HCT116 (cell line): Measurements from ENCODE around the gene WDPCP. TPM values are rescaled to one million over a fixed set of nuclear protein-coding genes. Genes with fewer than 3 reads are reported as not detected.

Experiments
- ATAC-seq: fragments of 200-7000 bp; cut with Tn5 transposase; 2 replicates; pipeline ENCODE4 v1.9.1; 2020; ENCODE audit warnings: mild to moderate bottlenecking, moderate library complexity
- BruUV-seq: library from RNA; stranded (reverse); fragments of 400-500 nt; replicated peaks from 2 replicates; lab custom pipeline; 2021; lab: Mats Ljungman, UMichigan
- CTCF ChIA-PET: fragments of 300-600 bp; sonication (Branson Sonifier 250); formaldehyde crosslinking; loops from one replicate; lab custom pipeline; 2021; ENCODE audit warnings: antibody characterized with exemption; lab: Charles Lee
- POLR2A ChIA-PET: fragments of 300-600, 350-600 bp; sonication (Branson Sonifier 250); formaldehyde crosslinking; loops from one replicate; lab custom pipeline; 2021; ENCODE audit warnings: antibody characterized with exemption; lab: Charles Lee
- RAD21 ChIA-PET, 2 experiments: fragments of 300-600 bp; sonication (Branson Sonifier 250); formaldehyde crosslinking; loops; one replicate each; lab custom pipeline; 2023; ENCODE audit warnings: low total read pairs in 2 of 2; ENCODE audit not compliant: uncharacterized antibody in 2 of 2, unreplicated experiment in 2 of 2, low non-redundant PET in 1 of 2; lab: Charles Lee
- DNase-seq: peaks from one replicate; pipeline ENCODE4 v3.0.0-alpha.2; 2010; ENCODE audit warnings: low read depth, low spot score
- H2AFZ ChIP-seq: fragments of 200-600 bp; shearing (Covaris generic), sonication (generic); 2 replicates; pipeline ENCODE4 v1.6.1; 2017; ENCODE audit warnings: low read depth, mixed run types, mixed read lengths, antibody characterized with exemption, low read length; ENCODE audit not compliant: poor library complexity, severe bottlenecking
- H3K27ac ChIP-seq: 2 replicates; pipeline ENCODE4 v1.5.1; 2012; ENCODE audit warnings: low read depth, low read length
- H3K27me3 ChIP-seq: fragments of 200-600 bp; sonication (generic); 2 replicates; pipeline ENCODE4 v1.6.1; 2016; ENCODE audit warnings: mixed run types, low read length, mixed read lengths; ENCODE audit not compliant: insufficient read depth
- H3K36me3 ChIP-seq, 2 experiments: fragments of 200-500 bp in 1 of 2; fragments of 200-600 bp in 1 of 2; sonication (Bioruptor generic) in 1 of 2; sonication (generic) in 1 of 2; 2 replicates each; pipeline versions ENCODE4 v1.5.1 to v1.6.1; 2014 to 2016; ENCODE audit warnings: low read length in 2 of 2, inconsistent platforms in 1 of 2, mixed read lengths in 1 of 2, mixed run types in 1 of 2; ENCODE audit not compliant: insufficient read depth in 2 of 2, control insufficient read depth in 1 of 2
- H3K4me1 ChIP-seq, 2 experiments: fragments of 200-600 bp in 1 of 2; sonication (generic) in 1 of 2; 2 replicates each; pipeline versions ENCODE4 v1.5.1 to v1.6.1; 2012 to 2017; ENCODE audit warnings: low read length in 2 of 2, inconsistent platforms in 1 of 2, mild to moderate bottlenecking in 1 of 2, mixed read lengths in 1 of 2, mixed run types in 1 of 2, moderate library complexity in 1 of 2; ENCODE audit not compliant: insufficient read depth in 2 of 2, control insufficient read depth in 1 of 2
- H3K4me2 ChIP-seq: fragments of 200-600 bp; sonication (generic); 2 replicates; pipeline ENCODE4 v1.6.1; 2017; ENCODE audit warnings: mixed run types, low read length, mixed read lengths
- H3K4me3 ChIP-seq, 2 experiments: fragments of 200-600 bp in 1 of 2; sonication (generic) in 1 of 2; replicated peaks in 1 of 2; 2 replicates each; pipeline ENCODE4 v1.5.1; 2011 to 2016; ENCODE audit warnings: low read length in 2 of 2, control low read depth in 1 of 2, low read depth in 1 of 2, mild to moderate bottlenecking in 1 of 2, mixed read lengths in 1 of 2, mixed run types in 1 of 2
- H3K79me2 ChIP-seq: fragments of 200-600 bp; sonication (generic); 2 replicates; pipeline ENCODE4 v1.6.1; 2017; ENCODE audit warnings: mild to moderate bottlenecking, mixed run types, low read length, moderate library complexity, mixed read lengths; ENCODE audit not compliant: insufficient read depth
- H3K9ac ChIP-seq: fragments of 200-600 bp; sonication (generic); 2 replicates; pipeline ENCODE4 v1.6.1; 2016; ENCODE audit warnings: low read length, mixed read lengths
- H3K9me2 ChIP-seq: fragments of 200-600 bp; sonication (generic), shearing (Covaris generic); 2 replicates; pipeline ENCODE4 v1.6.1; 2017; ENCODE audit warnings: mixed run types, mild to moderate bottlenecking, moderate library complexity; ENCODE audit not compliant: insufficient read depth
- H3K9me3 ChIP-seq, 2 experiments: fragments of 200-500 bp in 1 of 2; fragments of 200-600 bp in 1 of 2; sonication (Bioruptor generic) in 1 of 2; sonication (generic) in 1 of 2; 2 replicates each; pipeline ENCODE4 v1.6.1; 2014 to 2017; ENCODE audit warnings: low read length in 2 of 2, mixed read lengths in 2 of 2, inconsistent platforms in 1 of 2, low read depth in 1 of 2, mild to moderate bottlenecking in 1 of 2, mixed run types in 1 of 2, moderate library complexity in 1 of 2; ENCODE audit not compliant: control insufficient read depth in 1 of 2, insufficient read depth in 1 of 2
- H4K20me1 ChIP-seq: fragments of 200-600 bp; sonication (generic), shearing (Covaris generic); 2 replicates; pipeline ENCODE4 v1.6.1; 2017; ENCODE audit warnings: mixed run types, mild to moderate bottlenecking, moderate library complexity; ENCODE audit not compliant: insufficient read depth
- CBX3 ChIP-seq: IDR thresholded peaks from 2 replicates; pipeline ENCODE4 v1.6.1; 2012; ENCODE audit warnings: low read depth
- CEBPB ChIP-seq: IDR thresholded peaks from 2 replicates; pipeline ENCODE4 v1.6.1; 2012; ENCODE audit warnings: low read depth
- EGR1 ChIP-seq: IDR thresholded peaks from 2 replicates; pipeline ENCODE4 v1.6.1; 2012; ENCODE audit warnings: low read depth
- EZH2 ChIP-seq: fragments of 200-600 bp; sonication (generic); IDR thresholded peaks from 2 replicates; pipeline ENCODE4 v1.6.1; 2017; ENCODE audit warnings: antibody characterized with exemption, mixed run types
- EZH2phosphoT487 ChIP-seq: fragments of 200-600 bp; IDR thresholded peaks from 2 replicates; pipeline ENCODE4 v1.6.1; 2018; ENCODE audit warnings: antibody characterized with exemption, borderline replicate concordance
- JUND ChIP-seq: IDR thresholded peaks from 2 replicates; pipeline ENCODE4 v1.6.1; 2012
- POLR2A ChIP-seq: IDR thresholded peaks from 2 replicates; pipeline ENCODE4 v1.7.0; 2011; ENCODE audit warnings: borderline replicate concordance; ENCODE audit not compliant: insufficient read depth, insufficient read length; ENCODE audit errors: extremely low read depth
- SIN3A ChIP-seq: IDR thresholded peaks from 2 replicates; pipeline ENCODE4 v1.6.1; 2012; ENCODE audit warnings: low read depth
- SP1 ChIP-seq: IDR thresholded peaks from 2 replicates; pipeline ENCODE4 v1.6.1; 2012; ENCODE audit warnings: low read depth
- TCF7L2 ChIP-seq: IDR thresholded peaks from 2 replicates; pipeline ENCODE4 v1.7.0; 2011; ENCODE audit warnings: borderline replicate concordance, inconsistent platforms; ENCODE audit not compliant: insufficient read depth, insufficient read length; ENCODE audit errors: extremely low read depth
- YY1 ChIP-seq: IDR thresholded peaks from 2 replicates; pipeline ENCODE4 v1.6.1; 2011; ENCODE audit warnings: low read length, low read depth, moderate library complexity, mild to moderate bottlenecking; ENCODE audit not compliant: insufficient replicate concordance; ENCODE audit errors: extremely low read depth
- ZNF274 ChIP-seq: fragments of 200-500 bp; sonication (Bioruptor generic); IDR thresholded peaks from 2 replicates; pipeline ENCODE4 v1.6.1; 2014; ENCODE audit warnings: mild to moderate bottlenecking, low read depth, low read length, inconsistent platforms
- intact Hi-C: fragments of 100-400 bp; cut with micrococcal nuclease; formaldehyde crosslinking; loops from 2 replicates; pipeline ENCODE4 v1.10.0; 2022
- total RNA-seq: library from RNA; stranded (reverse); gene quantifications from one replicate; pipeline ENCODE4 v1.2.1, GENCODE V29; 2021; ENCODE audit not compliant: unreplicated experiment
- TF ChIP-seq, protein P1 (sequence below): IDR thresholded peaks from 2 replicates; pipeline ENCODE4 v1.6.1; 2012
- TF ChIP-seq, protein P2 (sequence below), 3 experiments: fragments of 200-600 bp in 1 of 3; sonication (generic) in 1 of 3; IDR thresholded peaks in 2 of 3; conservative IDR thresholded peaks in 1 of 3; 2 replicates each; pipeline ENCODE4 v1.5.1; 2012 to 2017; ENCODE audit warnings: low read depth in 2 of 3, low read length in 2 of 3, antibody characterized with exemption in 1 of 3, borderline replicate concordance in 1 of 3, control low read depth in 1 of 3, mild to moderate bottlenecking in 1 of 3, mixed read lengths in 1 of 3, mixed run types in 1 of 3, moderate library complexity in 1 of 3; ENCODE audit not compliant: insufficient read depth in 1 of 3
- TF ChIP-seq, protein P3 (sequence below): IDR thresholded peaks from 2 replicates; pipeline ENCODE4 v1.6.1; 2011; ENCODE audit warnings: mild to moderate bottlenecking, low read length, moderate library complexity; ENCODE audit not compliant: insufficient replicate concordance; ENCODE audit errors: extremely low read depth
- TF ChIP-seq, protein P4 (sequence below): IDR thresholded peaks from 2 replicates; pipeline ENCODE4 v1.6.1; 2012

Gene WDPCP
- total RNA-seq, 1 experiment from 2014 or later: 4.1 TPM

DNA sequence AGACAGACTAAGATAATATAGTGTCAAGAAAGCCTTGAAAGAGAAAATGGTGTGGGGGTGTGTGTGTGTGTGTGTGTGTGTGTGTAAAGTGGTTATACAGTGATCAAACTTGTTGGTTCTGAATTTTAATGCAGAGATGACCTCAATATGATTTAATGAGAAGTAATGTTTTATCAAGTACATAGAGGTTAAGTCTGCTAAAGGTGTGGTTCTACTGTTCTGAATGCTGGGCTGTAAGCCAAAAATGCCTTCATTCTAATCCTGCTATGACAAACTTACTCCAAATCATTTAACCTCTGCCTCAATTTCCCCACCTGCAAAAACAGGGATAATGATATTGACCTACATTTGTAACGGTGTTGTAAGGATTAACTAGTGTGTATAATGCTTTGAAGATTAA lies 87.9 kb downstream of the WDPCP start:
- no peak overlapping the region for H3K4me3 ChIP-seq
- H3K9ac ChIP-seq: no peak overlapping the region
- POLR2A ChIA-PET: no interaction called here
- no peaks in the 10 kb centered on the region for H3K36me3 ChIP-seq
- ATAC-seq: no peak
- H2AFZ ChIP-seq: no peak overlapping the region
- CTCF ChIA-PET: no interaction called here
- RAD21 ChIA-PET: no interaction called here
- H3K79me2 ChIP-seq: no peaks in the 10 kb centered on the region
- H3K4me1 ChIP-seq: no peaks in the 10 kb centered on the region
- no peak overlapping the region for H3K4me2 ChIP-seq
- H4K20me1 ChIP-seq: no peaks in the 10 kb centered on the region
- no peak overlapping the region for H3K27ac ChIP-seq
- no peaks in the 10 kb centered on the region for H3K9me3 ChIP-seq
- BruUV-seq: no TSS peak
- H3K27me3 ChIP-seq: no peaks in the 10 kb centered on the region
- no peak for TF ChIP-seq CBX3
- TF ChIP-seq EZH2phosphoT487: no peak
- no peak for TF ChIP-seq SIN3A
- TF ChIP-seq EZH2: no peak
- TF ChIP-seq, protein P1, sequence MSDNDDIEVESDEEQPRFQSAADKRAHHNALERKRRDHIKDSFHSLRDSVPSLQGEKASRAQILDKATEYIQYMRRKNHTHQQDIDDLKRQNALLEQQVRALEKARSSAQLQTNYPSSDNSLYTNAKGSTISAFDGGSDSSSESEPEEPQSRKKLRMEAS: no peak
- no peak for TF ChIP-seq SP1
- TF ChIP-seq ZNF274: no peak
- TF ChIP-seq EGR1: no peak
- TF ChIP-seq, protein P2, sequence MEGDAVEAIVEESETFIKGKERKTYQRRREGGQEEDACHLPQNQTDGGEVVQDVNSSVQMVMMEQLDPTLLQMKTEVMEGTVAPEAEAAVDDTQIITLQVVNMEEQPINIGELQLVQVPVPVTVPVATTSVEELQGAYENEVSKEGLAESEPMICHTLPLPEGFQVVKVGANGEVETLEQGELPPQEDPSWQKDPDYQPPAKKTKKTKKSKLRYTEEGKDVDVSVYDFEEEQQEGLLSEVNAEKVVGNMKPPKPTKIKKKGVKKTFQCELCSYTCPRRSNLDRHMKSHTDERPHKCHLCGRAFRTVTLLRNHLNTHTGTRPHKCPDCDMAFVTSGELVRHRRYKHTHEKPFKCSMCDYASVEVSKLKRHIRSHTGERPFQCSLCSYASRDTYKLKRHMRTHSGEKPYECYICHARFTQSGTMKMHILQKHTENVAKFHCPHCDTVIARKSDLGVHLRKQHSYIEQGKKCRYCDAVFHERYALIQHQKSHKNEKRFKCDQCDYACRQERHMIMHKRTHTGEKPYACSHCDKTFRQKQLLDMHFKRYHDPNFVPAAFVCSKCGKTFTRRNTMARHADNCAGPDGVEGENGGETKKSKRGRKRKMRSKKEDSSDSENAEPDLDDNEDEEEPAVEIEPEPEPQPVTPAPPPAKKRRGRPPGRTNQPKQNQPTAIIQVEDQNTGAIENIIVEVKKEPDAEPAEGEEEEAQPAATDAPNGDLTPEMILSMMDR (IDR thresholded peaks at IDR 0.05 in 2 of 3, conservative IDR thresholded peaks at IDR 0.05 in 1 of 3; ENCODE audit: borderline replicate concordance in 1 of 3, insufficient read depth in 1 of 3, low read depth in 2 of 3, low read length in 2 of 3): no peak
- no peaks in the 10 kb centered on the region for H3K9me2 ChIP-seq
- no peak for DNase-seq
- intact Hi-C loops: no loop called here

DNA sequence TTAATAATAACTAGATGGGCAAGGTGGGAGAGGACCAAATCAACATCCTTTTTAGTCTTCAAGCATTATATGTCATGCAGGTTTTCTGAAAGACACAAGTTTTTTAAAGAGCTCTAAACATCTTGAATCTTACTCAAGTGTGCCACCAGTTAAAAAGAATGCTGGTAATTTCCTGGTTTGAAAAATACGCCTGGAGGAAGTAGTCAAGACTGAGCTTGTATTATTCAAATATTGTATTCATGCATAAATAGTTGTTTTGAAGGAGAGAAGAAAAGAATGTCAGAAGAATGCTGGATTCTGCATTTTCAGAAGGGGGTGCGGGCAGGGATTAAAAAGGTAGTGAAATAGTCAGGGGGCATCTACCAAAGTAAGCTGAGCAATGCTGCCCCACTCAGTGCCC lies 90.7 kb downstream of the WDPCP start:
- RAD21 ChIA-PET: no interaction called here
- no peak for ATAC-seq
- Histone ChIP-seq H3K9ac (no peak overlapping the region), H4K20me1 (0 out of 2 replicates have a peak, but pooled peaks cover 3% of the 10 kb centered on the region), H3K9me3 (no peaks in the 10 kb centered on the region), H3K9me2 (no peaks in the 10 kb centered on the region), H2AFZ (no peak overlapping the region), H3K79me2 (no peaks in the 10 kb centered on the region), H3K27ac (no peak overlapping the region), H3K4me2 (no peak overlapping the region), H3K4me3 (no peak overlapping the region), H3K36me3 (no peaks in the 10 kb centered on the region), H3K4me1 (no peaks in the 10 kb centered on the region), H3K27me3 (no peaks in the 10 kb centered on the region)
- POLR2A ChIA-PET: no interaction called here
- TF ChIP-seq CEBPB: no peak
- TF ChIP-seq, protein P3, sequence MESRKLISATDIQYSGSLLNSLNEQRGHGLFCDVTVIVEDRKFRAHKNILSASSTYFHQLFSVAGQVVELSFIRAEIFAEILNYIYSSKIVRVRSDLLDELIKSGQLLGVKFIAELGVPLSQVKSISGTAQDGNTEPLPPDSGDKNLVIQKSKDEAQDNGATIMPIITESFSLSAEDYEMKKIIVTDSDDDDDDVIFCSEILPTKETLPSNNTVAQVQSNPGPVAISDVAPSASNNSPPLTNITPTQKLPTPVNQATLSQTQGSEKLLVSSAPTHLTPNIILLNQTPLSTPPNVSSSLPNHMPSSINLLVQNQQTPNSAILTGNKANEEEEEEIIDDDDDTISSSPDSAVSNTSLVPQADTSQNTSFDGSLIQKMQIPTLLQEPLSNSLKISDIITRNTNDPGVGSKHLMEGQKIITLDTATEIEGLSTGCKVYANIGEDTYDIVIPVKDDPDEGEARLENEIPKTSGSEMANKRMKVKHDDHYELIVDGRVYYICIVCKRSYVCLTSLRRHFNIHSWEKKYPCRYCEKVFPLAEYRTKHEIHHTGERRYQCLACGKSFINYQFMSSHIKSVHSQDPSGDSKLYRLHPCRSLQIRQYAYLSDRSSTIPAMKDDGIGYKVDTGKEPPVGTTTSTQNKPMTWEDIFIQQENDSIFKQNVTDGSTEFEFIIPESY: no peak
- no peak for TF ChIP-seq SIN3A
- no peak for TF ChIP-seq EGR1
- TF ChIP-seq CBX3: no peak
- no peak for TF ChIP-seq TCF7L2
- TF ChIP-seq, protein P4, sequence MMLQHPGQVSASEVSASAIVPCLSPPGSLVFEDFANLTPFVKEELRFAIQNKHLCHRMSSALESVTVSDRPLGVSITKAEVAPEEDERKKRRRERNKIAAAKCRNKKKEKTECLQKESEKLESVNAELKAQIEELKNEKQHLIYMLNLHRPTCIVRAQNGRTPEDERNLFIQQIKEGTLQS: no peak
- no peak for TF ChIP-seq JUND
- no peak for TF ChIP-seq SP1
- no peak for TF ChIP-seq YY1
- no peak for TF ChIP-seq POLR2A
- intact Hi-C loops: no loop called here
- DNase-seq: no peak
- no TSS peak for BruUV-seq
- CTCF ChIA-PET: interaction anchor here (0.8 kb wide), 1 partner anchor 10 kb away, joined by 3 read pairs; no protein-coding TSS in a partner anchor
